H1 (cell line): ENCODE data around the gene IFT80. TPM values are rescaled to one million over a fixed set of nuclear protein-coding genes. Genes with fewer than 3 reads are reported as not detected.

ENCODE experiments used
- CTCF ChIA-PET: fragments of 300-600 bp; sonication (Branson Sonifier 250); formaldehyde crosslinking; loops from one replicate; lab custom pipeline; 2021; ENCODE audit not compliant: partially characterized antibody; lab: Charles Lee
- POLR2A ChIA-PET: fragments of 300-600 bp; sonication (Branson Sonifier 250); formaldehyde crosslinking; loops from one replicate; lab custom pipeline; 2021; ENCODE audit warnings: inconsistent platforms; ENCODE audit not compliant: partially characterized antibody; lab: Charles Lee
- DNase-seq, 2 experiments: peaks; one replicate each; pipeline versions ENCODE4 v3.0.0 to v3.0.0-alpha.2; 2010 to 2022; ENCODE audit warnings: low spot score in 2 of 2, low read depth in 1 of 2, mixed read lengths in 1 of 2
- FAIRE-seq: peaks from 2 replicates; lab custom pipeline; 2011; peaks lifted over from hg19 to GRCh38; lab: Jason Lieb, UNC
- H2AFZ ChIP-seq: 2 replicates; pipeline ENCODE4 v1.8.1; 2012; ENCODE audit warnings: low read length, inconsistent platforms
- H2AK5ac ChIP-seq: 2 replicates; pipeline ENCODE4 v1.6.1; 2013; ENCODE audit warnings: low read depth, low read length
- H2BK120ac ChIP-seq: replicated peaks from 2 replicates; pipeline ENCODE3; 2013; ENCODE audit warnings: low read depth, low read length, inconsistent platforms
- H2BK12ac ChIP-seq: 2 replicates; pipeline ENCODE4 v1.6.1; 2013; ENCODE audit warnings: low read depth, low read length
- H2BK15ac ChIP-seq: 2 replicates; pipeline ENCODE4 v1.6.1; 2013; ENCODE audit warnings: low read length
- H2BK20ac ChIP-seq: 2 replicates; pipeline ENCODE4 v1.6.1; 2013; ENCODE audit warnings: low read length
- H2BK5ac ChIP-seq: 2 replicates; pipeline ENCODE4 v1.6.1; 2013; ENCODE audit warnings: low read depth, low read length
- H3K14ac ChIP-seq: 2 replicates; pipeline ENCODE4 v1.6.1; 2013; ENCODE audit warnings: inconsistent platforms; ENCODE audit not compliant: insufficient read length
- H3K18ac ChIP-seq: 2 replicates; pipeline ENCODE4 v1.6.1; 2013; ENCODE audit warnings: low read length; ENCODE audit errors: extremely low read depth
- H3K23ac ChIP-seq: 2 replicates; pipeline ENCODE4 v1.6.1; 2013; ENCODE audit warnings: inconsistent platforms; ENCODE audit not compliant: insufficient read length
- H3K23me2 ChIP-seq: 2 replicates; pipeline ENCODE4 v1.6.1; 2013; ENCODE audit warnings: low read depth, low read length
- H3K27ac ChIP-seq: 2 replicates; pipeline ENCODE4 v1.6.1; 2011; ENCODE audit warnings: low read depth, low read length, inconsistent platforms
- H3K27me3 ChIP-seq, 4 experiments: replicated peaks in 1 of 4; 1 replicate in 1 of 4; 2 replicates in 3 of 4; pipeline versions ENCODE4 v1.6.1 to v1.8.1; 2011 to 2013; ENCODE audit warnings: low read length in 3 of 4, mild to moderate bottlenecking in 3 of 4, inconsistent platforms in 2 of 4, mixed read lengths in 2 of 4, moderate library complexity in 1 of 4; ENCODE audit not compliant: control insufficient read depth in 3 of 4, insufficient read depth in 3 of 4; ENCODE audit errors: extremely low read depth in 1 of 4
- H3K36me3 ChIP-seq, 4 experiments: 2 replicates each; pipeline versions ENCODE4 v1.6.1 to v1.8.1; 2011 to 2013; ENCODE audit warnings: mild to moderate bottlenecking in 4 of 4, low read length in 3 of 4, moderate library complexity in 2 of 4, control low read depth in 1 of 4, inconsistent platforms in 1 of 4; ENCODE audit not compliant: insufficient read depth in 4 of 4, control insufficient read depth in 2 of 4
- H3K4ac ChIP-seq: replicated peaks from 2 replicates; pipeline ENCODE3; 2013; ENCODE audit warnings: low read length, low read depth, mixed read lengths, inconsistent platforms; ENCODE audit not compliant: insufficient read length
- H3K4me1 ChIP-seq, 4 experiments: replicated peaks in 1 of 4; 1 replicate in 1 of 4; 2 replicates in 3 of 4; pipeline versions ENCODE4 v1.6.1 to v1.8.1; 2011 to 2013; ENCODE audit warnings: low read length in 3 of 4, inconsistent platforms in 2 of 4, mixed read lengths in 1 of 4; ENCODE audit not compliant: insufficient read depth in 4 of 4, control insufficient read depth in 3 of 4
- H3K4me2 ChIP-seq, 2 experiments: 2 replicates each; pipeline versions ENCODE4 v1.6.1 to v1.8.1; 2011 to 2013; ENCODE audit warnings: low read depth in 2 of 2, low read length in 2 of 2, control low read depth in 1 of 2, inconsistent platforms in 1 of 2, mild to moderate bottlenecking in 1 of 2; ENCODE audit not compliant: insufficient read depth in 1 of 2
- H3K4me3 ChIP-seq, 4 experiments: fragments of 200-600, 300-600 bp in 1 of 4; sonication (generic), shearing (Covaris generic), sonication (Bioruptor Twin) in 1 of 4; 2 replicates each; pipeline versions ENCODE4 v1.5.1 to v1.8.1; 2011 to 2016; ENCODE audit warnings: low read length in 4 of 4, low read depth in 3 of 4, control low read depth in 2 of 4, inconsistent platforms in 2 of 4, mild to moderate bottlenecking in 2 of 4, mixed read lengths in 1 of 4, moderate library complexity in 1 of 4; ENCODE audit not compliant: insufficient read depth in 2 of 4; ENCODE audit errors: extremely low read depth in 1 of 4
- H3K56ac ChIP-seq: replicated peaks from 2 replicates; pipeline ENCODE3; 2013; ENCODE audit warnings: low read depth, mild to moderate bottlenecking, mixed read lengths, low read length, inconsistent platforms; ENCODE audit not compliant: insufficient read length
- H3K79me1 ChIP-seq: 2 replicates; pipeline ENCODE4 v1.6.1; 2013; ENCODE audit warnings: low read depth, low read length, control low read depth
- H3K79me2 ChIP-seq, 2 experiments: 2 replicates each; pipeline versions ENCODE4 v1.6.1 to v1.8.1; 2012 to 2013; ENCODE audit warnings: low read length in 2 of 2, mild to moderate bottlenecking in 2 of 2, inconsistent platforms in 1 of 2; ENCODE audit not compliant: insufficient read depth in 2 of 2, control insufficient read depth in 1 of 2
- H3K9ac ChIP-seq, 4 experiments: replicated peaks in 1 of 4; 1 replicate in 1 of 4; 2 replicates in 3 of 4; pipeline versions ENCODE4 v1.6.1 to v1.8.1; 2011 to 2013; ENCODE audit warnings: low read depth in 3 of 4, low read length in 3 of 4, control low read depth in 2 of 4, mild to moderate bottlenecking in 2 of 4, moderate library complexity in 2 of 4, inconsistent platforms in 1 of 4; ENCODE audit errors: extremely low read depth in 1 of 4
- H3K9me3 ChIP-seq, 2 experiments: 2 replicates each; pipeline versions ENCODE4 v1.6.1 to v1.8.1; 2012 to 2013; ENCODE audit warnings: mild to moderate bottlenecking in 2 of 2, moderate library complexity in 2 of 2, control low read depth in 1 of 2, inconsistent platforms in 1 of 2, low read depth in 1 of 2, low read length in 1 of 2, mixed read lengths in 1 of 2; ENCODE audit not compliant: insufficient read depth in 2 of 2
- H4K20me1 ChIP-seq, 2 experiments: replicated peaks in 1 of 2; 2 replicates each; pipeline versions ENCODE3 to v1.8.1; 2011 to 2013; ENCODE audit warnings: inconsistent platforms in 2 of 2, low read length in 2 of 2, mild to moderate bottlenecking in 1 of 2; ENCODE audit not compliant: insufficient read depth in 2 of 2, control insufficient read depth in 1 of 2
- H4K5ac ChIP-seq: 2 replicates; pipeline ENCODE4 v1.6.1; 2013; ENCODE audit warnings: low read length, low read depth, mixed read lengths, inconsistent platforms; ENCODE audit not compliant: insufficient read length
- H4K8ac ChIP-seq: 2 replicates; pipeline ENCODE4 v1.8.0; 2013; ENCODE audit warnings: mild to moderate bottlenecking, moderate library complexity, low read length, inconsistent platforms; ENCODE audit not compliant: insufficient read depth; ENCODE audit errors: extremely low read depth
- H4K91ac ChIP-seq: replicated peaks from 2 replicates; pipeline ENCODE3; 2013; ENCODE audit warnings: low read length, mixed read lengths, inconsistent platforms; ENCODE audit not compliant: insufficient read length
- TAF7 ChIP-seq: optimal IDR thresholded peaks from 2 replicates; pipeline ENCODE3; 2011; ENCODE audit warnings: low read depth, mild to moderate bottlenecking, inconsistent platforms, low read length, moderate library complexity, borderline replicate concordance
- WGBS, 2 experiments: shearing (Covaris generic) in 1 of 2; methylation state at CpG; one replicate each; pipeline versions ENCODE4 v1.1.6 to v1.1.7; 2013 to 2015; ENCODE audit warnings: low lambda C conversion rate in 2 of 2, mixed read lengths in 2 of 2, inconsistent platforms in 1 of 2, low coverage in 1 of 2, missing lambda C conversion rate in 1 of 2; ENCODE audit not compliant: insufficient replicate concordance in 2 of 2, insufficient coverage in 1 of 2, insufficient read length in 1 of 2; ENCODE audit errors: extremely low coverage in 1 of 2, missing lambda C conversion rate in 1 of 2; 5-methylcytosine and 5-hydroxymethylcytosine counted together
- polyA plus RNA-seq, 7 experiments: library from polyadenylated mRNA; depleted of rRNA in 3 of 7; stranded (reverse) in 5 of 7; unstranded in 2 of 7; fragments of >200 nt in 5 of 7; fragments of 200-250 nt in 2 of 7; gene quantifications; 1 replicate in 5 of 7; 2 replicates in 1 of 7; 4 replicates in 1 of 7; pipeline versions ENCODE4 v1.2.1 to v1.2.3, GENCODE V29; 2011 to 2013; ENCODE audit warnings: missing spikeins in 2 of 7, mixed read lengths in 2 of 7
- total RNA-seq: library from RNA; stranded (reverse); fragmentation: NEBNext Ultra II Directional; extraction: Animal tissue kit (Norgen Biotek cat#: 25700); gene quantifications from 2 replicates; pipeline ENCODE4 v1.2.1, GENCODE V29; 2021

The IFT80 gene
- total and polyA plus RNA-seq, 2 of the 8 experiments (the other 6 are each of a cell fraction or from before 2014, with no cell fraction given) = 7.2 to 25.9 TPM

- no peak for TF ChIP-seq TAF7
- Histone ChIP-seq H3K79me2 (no peaks in the 10 kb centered on the region), H2BK20ac (no peak overlapping the region), H3K27me3 (no peaks in the 10 kb centered on the region), H3K4me3 (no peak overlapping the region), H3K9ac (no peak overlapping the region), H4K5ac (no peak overlapping the region), H3K18ac (no peak overlapping the region), H4K20me1 (no peaks in the 10 kb centered on the region), H3K23me2 (no peaks in the 10 kb centered on the region), H4K8ac (no peak overlapping the region), H2BK120ac (no peak overlapping the region), H3K14ac (no peak overlapping the region), H3K4ac (no peak overlapping the region), H3K23ac (no peak overlapping the region), H2BK12ac (no peak overlapping the region), H3K56ac (no peak overlapping the region), H2BK5ac (no peak overlapping the region), H2AK5ac (no peak overlapping the region), H3K4me2 (no peak overlapping the region), H2BK15ac (no peak overlapping the region), H2AFZ (no peak overlapping the region), H3K4me1 (no peaks in the 10 kb centered on the region), H4K91ac (no peak overlapping the region), H3K27ac (no peak overlapping the region), H3K9me3 (no peaks in the 10 kb centered on the region), H3K36me3 (no peaks in the 10 kb centered on the region; a peak in 1 of 8 replicates), H3K79me1 (no peaks in the 10 kb centered on the region)
- CTCF ChIA-PET = no interaction called here
- DNase-seq (no peak), FAIRE-seq (no peak)
- POLR2A ChIA-PET = no interaction called here
- 98% methylated on average over 3 of the region's 3 CpGs; no CpG with 5 or more reads in 1 of the 2 experiments for WGBS, 2 experiments
These were observed 120.8 kb downstream of the IFT80 start for GRCh38 chr3:160278210-160278609.
